ENCODE data around the gene PXDN. TPM values are rescaled to one million over a fixed set of nuclear protein-coding genes. Genes with fewer than 3 reads are reported as not detected.

The PXDN gene
- total and polyA plus RNA-seq, 9 donors: 36.0 to 116 (median 54.5) TPM

DNA sequence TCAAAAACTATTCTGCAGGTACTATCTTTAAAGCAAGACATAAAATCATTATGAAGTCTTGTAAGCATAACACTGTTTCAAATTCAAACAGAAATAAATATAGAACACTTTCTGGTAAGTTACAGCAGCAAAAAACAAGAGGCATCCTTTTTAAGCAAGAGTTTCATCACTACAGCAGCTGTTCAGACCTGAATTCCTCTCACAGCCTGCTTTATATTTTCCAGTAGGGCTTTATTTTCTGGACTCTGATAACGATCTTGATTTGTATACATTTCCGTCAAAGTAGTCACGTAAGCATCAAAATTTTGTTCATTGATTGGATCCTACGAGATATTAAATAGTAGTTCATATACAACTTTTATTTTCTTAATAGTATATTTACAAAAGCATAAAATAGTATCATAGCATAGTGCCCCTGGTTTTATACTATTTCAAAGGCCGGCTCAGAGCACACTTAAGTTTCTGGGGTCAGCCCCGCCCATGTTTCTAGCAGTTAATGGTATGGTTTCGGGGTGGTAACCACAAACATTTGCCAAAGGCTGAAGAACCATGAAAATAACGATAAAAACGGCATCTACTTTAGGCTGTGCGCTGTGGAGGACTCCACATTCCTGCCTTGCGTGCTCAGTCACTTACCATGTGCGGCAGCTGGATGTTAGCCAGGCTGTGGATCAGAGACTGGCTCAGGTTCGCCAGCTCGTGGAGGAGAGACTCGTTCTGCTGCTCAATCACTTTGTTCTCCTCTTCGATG is 47.5 kb upstream of the PXDN start:
- Histone ChIP-seq H3K27me3 (no peaks in the 10 kb centered on the region), H3K27ac (no peak overlapping the region), H3K4me1 (ENCODE audit: insufficient read depth) (peaks cover 1% of the 10 kb centered on the region), H3K36me3 (no peaks in the 10 kb centered on the region), H3K9me3 (no peaks in the 10 kb centered on the region), H3K4me3 (no peak overlapping the region)
- 73 to 79% (median 73%) methylated on average over 16 of the region's 16 CpGs for WGBS, 3 donors
- intact Hi-C loops (cut with DNase I): no loop called here
- TF ChIP-seq EP300 (IDR thresholded peaks at IDR 0.05) (no peak), POLR2A (IDR thresholded peaks at IDR 0.05) (no peak), CTCF (IDR thresholded peaks at IDR 0.05) (no peak)
- no peak for DNase-seq

DNA sequence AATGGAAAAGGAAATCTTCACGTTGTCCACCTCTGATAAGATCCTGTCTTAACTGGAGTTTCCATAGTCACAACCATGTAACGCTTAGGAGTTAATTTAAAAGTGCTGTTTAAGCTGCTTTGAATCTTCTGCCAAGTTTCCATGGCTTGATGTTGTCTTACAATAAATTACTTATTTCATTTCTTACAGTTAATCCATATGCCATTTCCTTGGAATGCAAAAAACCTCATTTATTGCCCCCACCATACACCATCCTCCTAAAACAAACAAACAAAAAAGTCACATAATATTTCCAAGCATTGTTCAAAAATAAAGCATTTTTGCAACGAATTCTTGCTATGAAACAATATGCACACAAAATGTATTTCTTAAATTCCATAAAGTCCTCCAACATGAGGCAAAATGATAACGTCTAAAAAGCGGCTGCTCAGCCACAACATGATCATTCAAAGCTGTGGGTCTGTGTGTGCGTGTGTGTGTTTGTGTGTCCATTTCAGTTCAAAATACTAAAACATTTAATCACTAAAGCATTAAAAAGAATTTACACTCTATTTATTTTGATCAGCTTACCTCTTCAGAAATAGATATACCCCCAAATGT is 46.8 kb upstream of the PXDN start:
- TF ChIP-seq CTCF (IDR thresholded peaks at IDR 0.05) (no peak), EP300 (IDR thresholded peaks at IDR 0.05) (no peak), POLR2A (IDR thresholded peaks at IDR 0.05) (no peak)
- Histone ChIP-seq H3K36me3 (no peaks in the 10 kb centered on the region), H3K9me3 (no peaks in the 10 kb centered on the region), H3K4me3 (no peak overlapping the region), H3K4me1 (ENCODE audit: insufficient read depth) (peaks cover 1% of the 10 kb centered on the region), H3K27me3 (no peaks in the 10 kb centered on the region), H3K27ac (no peak overlapping the region)
- WGBS, 3 donors: 24 to 36% (median 28%) methylated on average over 6 of the region's 6 CpGs
- intact Hi-C loops (cut with DNase I): no loop called here
- no peak for DNase-seq

DNA sequence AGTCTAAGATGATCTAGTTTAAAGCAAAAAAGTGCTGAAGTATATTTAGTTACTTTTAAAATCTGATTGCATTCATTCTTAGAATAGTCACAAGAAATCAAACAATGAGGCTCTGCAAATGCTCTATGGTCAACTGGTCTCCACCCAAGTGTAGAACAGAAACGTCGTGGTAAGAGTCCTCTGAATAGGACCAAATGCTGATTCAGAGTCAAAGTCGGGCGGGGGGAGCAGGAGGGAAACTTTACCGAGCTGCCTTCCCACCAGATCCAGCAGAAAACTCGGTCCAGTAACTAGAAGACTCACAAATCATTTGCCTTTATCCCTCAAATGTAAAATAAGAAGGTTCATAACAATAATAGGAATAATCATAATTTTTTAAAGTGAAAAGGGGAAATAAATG is 46.2 kb upstream of the PXDN start:
- 25 to 32% (median 25%) methylated on average over 6 of the region's 6 CpGs for WGBS, 3 donors
- H3K36me3 ChIP-seq: no peaks in the 10 kb centered on the region
- H3K4me3 ChIP-seq: no peak overlapping the region
- no peak overlapping the region for H3K27ac ChIP-seq
- no peak for DNase-seq
- H3K27me3 ChIP-seq: no peaks in the 10 kb centered on the region
- TF ChIP-seq EP300 (IDR thresholded peaks at IDR 0.05): no peak
- no peak for TF ChIP-seq CTCF (IDR thresholded peaks at IDR 0.05)
- intact Hi-C loops (cut with DNase I): no loop called here
- no peaks in the 10 kb centered on the region for H3K9me3 ChIP-seq
- peaks cover 1% of the 10 kb centered on the region for H3K4me1 ChIP-seq (ENCODE audit: insufficient read depth)

DNA sequence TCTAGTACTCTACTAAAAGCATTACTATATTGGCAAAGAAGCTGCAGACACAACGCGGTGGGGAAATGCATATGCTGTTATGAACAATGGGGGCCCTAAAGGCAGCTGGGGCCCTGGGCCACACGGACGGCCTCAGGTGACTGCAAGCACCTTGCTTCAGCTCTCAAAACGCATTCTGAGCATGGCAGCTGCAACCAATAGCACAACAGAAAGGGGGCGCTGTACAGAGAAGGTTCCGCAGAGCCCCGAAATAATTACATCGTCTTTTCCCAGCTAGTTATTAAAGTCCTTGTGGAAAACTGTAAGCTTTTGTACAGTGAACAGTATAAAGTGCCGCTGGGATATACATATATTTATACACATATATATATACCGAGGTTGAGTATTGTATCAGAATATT is 45.3 kb upstream of the PXDN start:
- Histone ChIP-seq H3K27me3 (no peaks in the 10 kb centered on the region), H3K4me3 (no peak overlapping the region), H3K4me1 (ENCODE audit: insufficient read depth) (peaks cover 1% of the 10 kb centered on the region), H3K27ac (no peak overlapping the region), H3K36me3 (no peaks in the 10 kb centered on the region), H3K9me3 (no peaks in the 10 kb centered on the region)
- intact Hi-C loops (cut with DNase I): no loop called here
- TF ChIP-seq EP300 (IDR thresholded peaks at IDR 0.05): no peak
- TF ChIP-seq POLR2A (IDR thresholded peaks at IDR 0.05): no peak
- no peak for TF ChIP-seq CTCF (IDR thresholded peaks at IDR 0.05)
- no peak for DNase-seq
- 93 to 94% (median 93%) methylated on average over 11 of the region's 11 CpGs for WGBS, 3 donors
